Smooth muscle cell (in vitro differentiated cells): Measurements from ENCODE around the gene BHMT. TPM values are rescaled to one million over a fixed set of nuclear protein-coding genes. Genes with fewer than 3 reads are reported as not detected.

Experiments used
- DNase-seq: peaks from one replicate; lab custom pipeline; 2025; ENCODE audit not compliant: unreplicated experiment; lab: John Stamatoyannopoulos, UW
- H2AFZ ChIP-seq: fragments of 200-600 bp; sonication (generic); 2 replicates; pipeline ENCODE4 v1.6.0; 2016; ENCODE audit warnings: antibody characterized with exemption, low read depth, mild to moderate bottlenecking
- H3F3A ChIP-seq: fragments of 200-600 bp; sonication (generic); 2 replicates; pipeline ENCODE4 v1.6.0; 2017; ENCODE audit warnings: antibody characterized with exemption, low read depth
- H3K27ac ChIP-seq: fragments of 200-600 bp; sonication (generic); 2 replicates; pipeline ENCODE4 v1.5.1; 2016; ENCODE audit warnings: low read depth, mild to moderate bottlenecking
- H3K27me3 ChIP-seq: fragments of 200-600 bp; sonication (generic); 2 replicates; pipeline ENCODE4 v1.6.1; 2016; ENCODE audit warnings: low read depth, mild to moderate bottlenecking
- H3K36me3 ChIP-seq: fragments of 200-600 bp; sonication (generic); 2 replicates; pipeline ENCODE4 v1.5.1; 2016; ENCODE audit warnings: low read depth
- H3K4me1 ChIP-seq: fragments of 200-600 bp; sonication (generic); 2 replicates; pipeline ENCODE4 v1.5.1; 2016; ENCODE audit warnings: low read depth
- H3K4me2 ChIP-seq: fragments of 200-600 bp; sonication (generic); 2 replicates; pipeline ENCODE4 v1.6.0; 2016; ENCODE audit warnings: mild to moderate bottlenecking
- H3K4me3 ChIP-seq: fragments of 200-600 bp; sonication (generic); 2 replicates; pipeline ENCODE4 v1.5.1; 2016; ENCODE audit warnings: mild to moderate bottlenecking
- H3K79me2 ChIP-seq: fragments of 200-600 bp; sonication (generic); 2 replicates; pipeline ENCODE4 v1.6.0; 2016; ENCODE audit warnings: low read depth, mild to moderate bottlenecking
- H3K9ac ChIP-seq: fragments of 200-600 bp; sonication (generic); 2 replicates; pipeline ENCODE4 v1.6.0; 2016; ENCODE audit warnings: low read depth
- H3K9me3 ChIP-seq: fragments of 200-600 bp; sonication (generic); replicated peaks from 2 replicates; pipeline ENCODE4 v1.5.1; 2016; ENCODE audit warnings: low read depth
- H4K20me1 ChIP-seq: fragments of 200-600 bp; sonication (generic); 2 replicates; pipeline ENCODE4 v1.6.0; 2016; ENCODE audit warnings: low read depth
- WGBS: methylation state at CpG from one replicate; pipeline ENCODE4 v1.1.7; 2016; ENCODE audit warnings: low lambda C conversion rate; 5-methylcytosine and 5-hydroxymethylcytosine counted together
- polyA plus RNA-seq: library from polyadenylated mRNA; unstranded; fragments of >200 nt; fragmentation: Nextera tagmentation; extraction: Ambion mirVana; gene quantifications from 2 replicates; pipeline ENCODE4 v1.2.1, GENCODE V29; 2016
- total RNA-seq: library from RNA; depleted of rRNA; stranded (reverse); fragments of >200 nt; gene quantifications from 2 replicates; pipeline ENCODE4 v1.2.3, GENCODE V29; 2014
- TF ChIP-seq, protein P1 (sequence below): fragments of 200-600 bp; sonication (generic); IDR thresholded peaks from 2 replicates; pipeline ENCODE4 v1.5.1; 2017; ENCODE audit warnings: borderline replicate concordance, mild to moderate bottlenecking, antibody characterized with exemption; ENCODE audit not compliant: insufficient read depth, poor library complexity, severe bottlenecking

BHMT gene
- total and polyA plus RNA-seq, 2 experiments from 2014 or later = not detected

DNA sequence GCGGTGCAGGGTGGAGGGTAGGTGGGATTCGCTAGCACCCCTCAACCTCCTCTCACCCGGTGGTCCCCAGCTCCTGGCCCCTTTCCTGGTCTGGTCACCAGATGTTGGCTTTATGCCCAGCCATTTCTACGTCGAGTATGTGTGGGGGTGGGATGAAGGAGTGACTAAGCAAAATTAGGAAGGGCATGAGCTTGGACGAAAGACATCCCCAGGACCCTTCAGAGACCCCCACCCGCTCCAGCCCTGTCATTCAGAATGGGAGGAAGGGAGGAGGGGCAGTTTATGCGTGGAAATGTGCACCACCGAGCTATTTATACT, 41.3 kb upstream of the BHMT start:
- Histone ChIP-seq H4K20me1 (no peaks in the 10 kb centered on the region), H2AFZ (no peak overlapping the region), H3K4me2 (no peak overlapping the region), H3K79me2 (no peaks in the 10 kb centered on the region), H3K27me3 (no peaks in the 10 kb centered on the region), H3K4me3 (no peak overlapping the region), H3K9me3 (no peaks in the 10 kb centered on the region), H3K4me1 (no peaks in the 10 kb centered on the region), H3F3A (no peaks in the 10 kb centered on the region), H3K9ac (no peak overlapping the region), H3K27ac (no peak overlapping the region), H3K36me3 (no peaks in the 10 kb centered on the region)
- TF ChIP-seq, protein P1, sequence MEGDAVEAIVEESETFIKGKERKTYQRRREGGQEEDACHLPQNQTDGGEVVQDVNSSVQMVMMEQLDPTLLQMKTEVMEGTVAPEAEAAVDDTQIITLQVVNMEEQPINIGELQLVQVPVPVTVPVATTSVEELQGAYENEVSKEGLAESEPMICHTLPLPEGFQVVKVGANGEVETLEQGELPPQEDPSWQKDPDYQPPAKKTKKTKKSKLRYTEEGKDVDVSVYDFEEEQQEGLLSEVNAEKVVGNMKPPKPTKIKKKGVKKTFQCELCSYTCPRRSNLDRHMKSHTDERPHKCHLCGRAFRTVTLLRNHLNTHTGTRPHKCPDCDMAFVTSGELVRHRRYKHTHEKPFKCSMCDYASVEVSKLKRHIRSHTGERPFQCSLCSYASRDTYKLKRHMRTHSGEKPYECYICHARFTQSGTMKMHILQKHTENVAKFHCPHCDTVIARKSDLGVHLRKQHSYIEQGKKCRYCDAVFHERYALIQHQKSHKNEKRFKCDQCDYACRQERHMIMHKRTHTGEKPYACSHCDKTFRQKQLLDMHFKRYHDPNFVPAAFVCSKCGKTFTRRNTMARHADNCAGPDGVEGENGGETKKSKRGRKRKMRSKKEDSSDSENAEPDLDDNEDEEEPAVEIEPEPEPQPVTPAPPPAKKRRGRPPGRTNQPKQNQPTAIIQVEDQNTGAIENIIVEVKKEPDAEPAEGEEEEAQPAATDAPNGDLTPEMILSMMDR = no peak
- 62% methylated on average over 9 of the region's 9 CpGs for WGBS
- DNase-seq = no peak

DNA sequence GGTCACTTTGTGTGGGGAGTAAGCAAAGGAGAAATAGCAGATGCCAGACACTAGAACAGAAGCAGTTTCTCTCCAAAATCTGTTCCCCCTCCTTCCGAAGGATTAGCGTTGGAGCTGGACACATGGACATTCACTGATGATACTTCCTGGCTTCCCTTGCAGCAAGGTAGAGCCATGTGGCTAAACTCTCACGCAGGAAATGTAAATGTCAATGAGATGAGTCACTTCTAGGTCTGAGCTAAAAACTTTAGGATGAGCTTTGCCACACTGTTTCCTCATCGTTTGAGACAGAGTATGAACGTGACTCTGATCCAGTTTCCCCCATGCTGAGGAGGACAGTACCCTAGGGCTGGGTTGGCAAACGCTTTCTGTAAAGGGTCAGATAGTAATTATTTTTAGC, 37.0 kb upstream of the BHMT start:
- Histone ChIP-seq H4K20me1 (no peaks in the 10 kb centered on the region), H2AFZ (no peak overlapping the region), H3K27me3 (no peaks in the 10 kb centered on the region), H3K79me2 (no peaks in the 10 kb centered on the region), H3K4me1 (no peaks in the 10 kb centered on the region), H3K36me3 (no peaks in the 10 kb centered on the region), H3F3A (no peaks in the 10 kb centered on the region), H3K4me2 (no peak overlapping the region), H3K27ac (no peak overlapping the region), H3K9ac (no peak overlapping the region), H3K9me3 (no peaks in the 10 kb centered on the region), H3K4me3 (no peak overlapping the region)
- TF ChIP-seq, protein P1 = no peak
- 72% methylated on average over 6 of the region's 6 CpGs for WGBS
- no peak for DNase-seq

DNA sequence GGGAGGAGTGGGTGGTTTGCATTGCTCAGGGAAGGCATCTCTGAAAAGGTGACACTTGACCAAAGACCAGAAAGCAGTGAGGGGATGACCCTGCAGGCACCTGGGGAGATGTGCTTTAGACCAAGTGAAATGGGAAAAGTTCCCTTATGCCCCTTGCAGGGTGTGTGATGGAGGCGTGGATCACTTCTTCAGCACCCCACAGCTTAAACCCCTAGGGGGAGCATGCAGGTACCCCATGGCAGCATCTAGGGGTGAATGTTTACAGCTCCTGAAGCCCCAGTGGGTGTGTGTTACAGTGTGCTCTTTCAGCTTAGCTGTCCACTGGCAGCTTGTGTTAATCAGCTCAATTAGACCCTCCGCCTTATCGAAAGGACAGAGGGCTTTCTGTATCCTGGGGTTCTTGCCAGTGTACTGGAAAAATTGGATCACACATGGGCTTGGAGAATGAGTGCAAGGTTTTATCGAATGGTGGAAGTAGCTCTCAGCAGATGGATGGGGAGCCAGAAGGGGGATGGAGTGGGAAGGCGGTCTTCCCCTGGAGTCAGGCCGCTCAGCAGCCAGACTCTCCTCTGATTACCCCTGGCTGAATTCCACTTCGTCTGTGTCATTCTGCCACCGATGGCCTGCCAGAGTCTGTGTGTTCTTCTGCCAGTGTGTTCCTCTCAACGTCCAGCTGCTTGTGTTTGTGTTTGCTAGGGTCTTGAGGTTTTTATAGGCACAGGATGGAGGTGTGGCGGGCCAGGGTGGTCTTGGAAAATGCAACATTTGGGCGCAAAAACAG, 35.8 kb upstream of the BHMT start:
- H2AFZ ChIP-seq = no peak overlapping the region
- no peaks in the 10 kb centered on the region for H3K27me3 ChIP-seq
- no peaks in the 10 kb centered on the region for H3K79me2 ChIP-seq
- no peaks in the 10 kb centered on the region for H3K36me3 ChIP-seq
- no peak overlapping the region for H3K4me3 ChIP-seq
- H3K27ac ChIP-seq = no peak overlapping the region
- TF ChIP-seq, protein P1 = no peak
- H3K9ac ChIP-seq = no peak overlapping the region
- no peak for DNase-seq
- no peaks in the 10 kb centered on the region for H3F3A ChIP-seq
- H3K9me3 ChIP-seq = no peaks in the 10 kb centered on the region
- 87% methylated on average over 11 of the region's 11 CpGs for WGBS
- H3K4me2 ChIP-seq = no peak overlapping the region
- no peaks in the 10 kb centered on the region for H4K20me1 ChIP-seq
- no peaks in the 10 kb centered on the region for H3K4me1 ChIP-seq

DNA sequence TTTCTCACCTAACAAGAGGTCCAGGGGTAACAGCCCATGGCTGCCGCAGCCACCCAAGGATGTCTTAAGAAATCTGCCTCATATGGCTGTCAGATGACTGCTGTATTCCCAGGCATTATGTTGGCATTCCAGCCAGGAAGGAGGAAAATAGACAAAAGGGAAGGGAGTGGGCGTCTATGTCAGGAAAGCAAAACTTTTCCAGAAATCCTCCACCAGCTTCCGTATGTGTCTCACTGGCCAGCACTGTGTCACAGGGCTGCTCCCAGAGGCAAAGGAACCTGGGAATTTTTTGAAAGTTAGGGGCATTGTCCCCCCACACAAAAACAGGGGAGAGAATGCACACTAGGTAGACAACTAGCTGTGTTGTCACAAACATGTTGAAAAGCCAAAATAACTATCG, 34.8 kb upstream of the BHMT start:
- no peaks in the 10 kb centered on the region for H3K36me3 ChIP-seq
- no peaks in the 10 kb centered on the region for H3F3A ChIP-seq
- no peaks in the 10 kb centered on the region for H3K4me1 ChIP-seq
- H3K4me3 ChIP-seq = no peak overlapping the region
- no peaks in the 10 kb centered on the region for H3K79me2 ChIP-seq
- H3K9me3 ChIP-seq = no peaks in the 10 kb centered on the region
- H3K9ac ChIP-seq = no peak overlapping the region
- H3K27me3 ChIP-seq = no peaks in the 10 kb centered on the region
- TF ChIP-seq, protein P1 = no peak
- no peak overlapping the region for H2AFZ ChIP-seq
- DNase-seq = no peak
- H3K27ac ChIP-seq = no peak overlapping the region
- H3K4me2 ChIP-seq = no peak overlapping the region
- H4K20me1 ChIP-seq = no peaks in the 10 kb centered on the region
- 87% methylated on average over 4 of the region's 4 CpGs for WGBS
